A549 (cell line): ENCODE results near the gene KLHL29. TPM values are rescaled to one million over a fixed set of nuclear protein-coding genes. Genes with fewer than 3 reads are reported as not detected.
A peak's percentile ranks its signal among the peaks of the same experiment; 100 is the strongest.

Experiments
- ATAC-seq, 2 experiments: fragments of 200-7000 bp in 1 of 2; fragments of >200 bp in 1 of 2; cut with Nextera tagmentation in 1 of 2; cut with Tn5 transposase in 1 of 2; 3 replicates each; pipeline versions ENCODE4 v1.8.0 to v1.9.1; 2018 to 2020; ENCODE audit warnings: mild to moderate bottlenecking in 1 of 2, moderate library complexity in 1 of 2
- CTCF ChIA-PET: fragments of 300-600 bp; sonication (Branson Sonifier 250); formaldehyde crosslinking; extraction: SDS; loops from one replicate; lab custom pipeline; 2021; ENCODE audit warnings: antibody characterized with exemption, inconsistent platforms; lab: Yijun Ruan, JAX
- POLR2A ChIA-PET: fragments of 350-600 bp; formaldehyde crosslinking; extraction: SDS; loops from one replicate; lab custom pipeline; 2021; ENCODE audit warnings: antibody characterized with exemption, inconsistent platforms; lab: Yijun Ruan, JAX
- DNase-seq, 2 experiments: peaks; one replicate each; pipeline versions ENCODE4 v3.0.0 to v3.0.0-alpha.2; 2011 to 2016; ENCODE audit warnings: low read depth in 1 of 2, low spot score in 1 of 2
- FAIRE-seq: peaks from 2 replicates; lab custom pipeline; 2011; peaks lifted over from hg19 to GRCh38; lab: Jason Lieb, UNC
- H3K27ac ChIP-seq, 2 experiments: fragments of >200 bp; sonication (Bioruptor Twin); formaldehyde crosslinking; 3 replicates each; pipeline ENCODE4 v1.5.1; 2016 to 2017
- H3K4me1 ChIP-seq: fragments of >200 bp; sonication (Bioruptor Twin); formaldehyde crosslinking; 3 replicates; pipeline ENCODE4 v1.6.1; 2016
- H3K4me2 ChIP-seq: fragments of >200 bp; sonication (Bioruptor Twin); formaldehyde crosslinking; 3 replicates; pipeline ENCODE4 v1.6.1; 2016
- H3K4me3 ChIP-seq: fragments of >200 bp; sonication (Bioruptor Twin); formaldehyde crosslinking; 3 replicates; pipeline ENCODE4 v1.5.1; 2016
- H3K9me3 ChIP-seq: fragments of >200 bp; sonication (Bioruptor Twin); formaldehyde crosslinking; 3 replicates; pipeline ENCODE4 v1.6.1; 2016
- CEBPB ChIP-seq, 2 experiments: fragments of >200 bp in 1 of 2; sonication (Bioruptor Twin) in 1 of 2; formaldehyde crosslinking in 1 of 2; IDR thresholded peaks; 2 replicates each; pipeline ENCODE4 v1.6.1; 2012 to 2016
- E2F6 ChIP-seq: IDR thresholded peaks from 2 replicates; pipeline ENCODE4 v1.6.1; 2012; ENCODE audit warnings: low read depth, borderline replicate concordance
- HDAC2 ChIP-seq: fragments of 200-600 bp; sonication (generic); IDR thresholded peaks from 2 replicates; pipeline ENCODE4 v1.6.1; 2016
- HOXB13 ChIP-seq: fragments of 250-450 bp; sonication (Bioruptor Pico); IDR thresholded peaks from 2 replicates; pipeline ENCODE4 v1.5.0; 2020; ENCODE audit warnings: low read depth, mild to moderate bottlenecking, moderate library complexity
- NPAS2 ChIP-seq: fragments of 250-450 bp; sonication (Bioruptor Pico); IDR thresholded peaks from 2 replicates; pipeline ENCODE4 v1.8.0; 2022; ENCODE audit warnings: mild to moderate bottlenecking, moderate library complexity, borderline replicate concordance
- PBX3 ChIP-seq: IDR thresholded peaks from 2 replicates; pipeline ENCODE4 v1.6.1; 2012
- REST ChIP-seq: fragments of 200-600 bp; sonication (generic); IDR thresholded peaks from 2 replicates; pipeline ENCODE4 v1.6.1; 2016; ENCODE audit warnings: antibody characterized with exemption, mild to moderate bottlenecking, moderate library complexity
- RFX5 ChIP-seq: fragments of 450-650 bp; IDR thresholded peaks from 2 replicates; pipeline ENCODE4 v1.7.1; 2014; ENCODE audit warnings: antibody characterized with exemption, mild to moderate bottlenecking, moderate library complexity
- RNF2 ChIP-seq: fragments of 200-600 bp; sonication (generic); IDR thresholded peaks from 2 replicates; pipeline ENCODE4 v1.6.1; 2016; ENCODE audit warnings: low read depth, mild to moderate bottlenecking, antibody characterized with exemption, moderate library complexity, borderline replicate concordance
- USF2 ChIP-seq: fragments of 450-650 bp; IDR thresholded peaks from 2 replicates; pipeline ENCODE4 v1.6.1; 2014; ENCODE audit warnings: antibody characterized with exemption
- ZC3H11A ChIP-seq: fragments of 450-650 bp; IDR thresholded peaks from 2 replicates; pipeline ENCODE4 v1.6.1; 2014; ENCODE audit warnings: antibody characterized with exemption, mild to moderate bottlenecking
- ZSCAN20 ChIP-seq: fragments of 250-450 bp; sonication (Bioruptor Pico); IDR thresholded peaks from 2 replicates; pipeline ENCODE4 v1.8.0; 2022; ENCODE audit warnings: mild to moderate bottlenecking, moderate library complexity
- WGBS: methylation state at CpG from one replicate; pipeline ENCODE4 v1.1.6; 2017; ENCODE audit errors: missing lambda C conversion rate; 5-methylcytosine and 5-hydroxymethylcytosine counted together
- polyA plus RNA-seq, 4 experiments: library from polyadenylated mRNA; depleted of rRNA in 3 of 4; stranded (reverse); fragments of >200 nt; fragmentation: RNase III in 1 of 4; extraction: RNeasy Plus Mini Kit Qiagen cat#74134 plus additional on column Dnase treatment in 1 of 4; gene quantifications; 2 replicates in 3 of 4; 3 replicates in 1 of 4; pipeline ENCODE4 v1.2.3, GENCODE V29; 2011 to 2017
- TF ChIP-seq, protein P1 (sequence below): IDR thresholded peaks from 2 replicates; pipeline ENCODE4 v1.6.1; 2012

The KLHL29 gene
- polyA plus RNA-seq, 2 of the 4 experiments (the other 2 are of a cell fraction): 1.3 to 2.5 TPM

- ATAC-seq: peak in 1 of 2 experiments; percentile 52; a peak in 3 of 6 replicates
Observed at GRCh38 chr2:23359631-23360567, 25.1 kb upstream of the KLHL29 start.

DNA sequence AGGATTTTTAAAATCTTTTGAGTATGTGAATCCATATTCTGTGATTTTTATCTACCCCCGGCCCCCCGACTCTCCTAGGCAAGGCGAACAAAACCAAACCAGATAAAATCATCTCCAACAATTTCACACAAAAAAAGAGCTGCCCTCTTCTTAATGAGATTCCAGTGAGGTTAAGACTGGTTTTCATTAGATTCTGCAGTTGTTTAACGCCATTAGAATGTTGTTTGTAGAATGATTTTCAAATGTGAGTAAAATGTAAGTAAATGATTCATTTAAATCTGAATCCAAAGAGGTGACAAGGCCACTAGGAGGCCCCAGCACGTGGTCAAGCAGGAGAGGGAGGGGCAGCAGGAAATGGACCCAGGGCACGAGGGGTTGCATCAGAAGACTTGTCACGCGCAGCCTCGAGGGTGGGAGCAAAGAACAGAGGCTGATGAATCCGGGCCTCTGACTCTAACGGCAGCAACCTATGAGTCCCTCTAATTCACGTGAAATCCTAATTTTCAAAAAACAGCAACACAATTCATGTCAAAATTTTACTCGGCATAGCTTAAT is 24.3 kb upstream of the KLHL29 start:
- Histone ChIP-seq H3K27ac (no peak overlapping the region), H3K4me3 (no peak overlapping the region), H3K9me3 (no peaks in the 10 kb centered on the region), H3K4me2 (no peak overlapping the region), H3K4me1 (peaks cover 6% of the 10 kb centered on the region; the same call in 2 of the 3 replicates)
- 0 out of 6 replicates have a peak, but pooled peaks of 1 of the 2 experiments have one; percentile 22 for ATAC-seq
- WGBS: 68% methylated on average over 13 of the region's 13 CpGs
- ChIA-PET CTCF (interaction anchor here (1.0 kb wide), 1 partner anchor 10 kb away, joined by 3 read pairs; no protein-coding TSS in a partner anchor), POLR2A (no interaction called here)
- no peak for FAIRE-seq
- TF ChIP-seq E2F6 (peak; percentile 41; the same call in 1 of the 2 replicates), REST (no peak), USF2 (0 out of 2 replicates have a peak, but pooled peaks have one; percentile 11)
- TF ChIP-seq, protein P1, sequence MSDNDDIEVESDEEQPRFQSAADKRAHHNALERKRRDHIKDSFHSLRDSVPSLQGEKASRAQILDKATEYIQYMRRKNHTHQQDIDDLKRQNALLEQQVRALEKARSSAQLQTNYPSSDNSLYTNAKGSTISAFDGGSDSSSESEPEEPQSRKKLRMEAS: peak; percentile 43; the same call in 1 of the 2 replicates
- DNase-seq: peak in 1 of 2 experiments; percentile 36

More at GRCh38 chr2:23359631-23360567, 25.1 kb upstream of the KLHL29 start:
- POLR2A ChIA-PET: no interaction called here
- Histone ChIP-seq H3K4me3 (no peak overlapping the region), H3K4me1 (peaks cover 6% of the 10 kb centered on the region; the same call in 2 of the 3 replicates), H3K9me3 (no peaks in the 10 kb centered on the region)
- TF ChIP-seq NPAS2 (CRISPR knock-in tag) (no peak), CEBPB (IDR thresholded peaks at IDR 0.05) (no peak), HOXB13 (CRISPR knock-in tag) (no peak), PBX3 (no peak), RNF2 (no peak), ZC3H11A (no peak), RFX5 (no peak), ZSCAN20 (CRISPR knock-in tag) (no peak), HDAC2 (no peak)
- TF ChIP-seq, all 56 proteins: peak for 0
- Histone ChIP-seq H3K27ac (no peak overlapping the region), H3K4me2 (no peak overlapping the region)
- CTCF ChIA-PET: no interaction called here
- DNase-seq (peak in 1 of 2 experiments; percentile 13), FAIRE-seq (no peak)
- WGBS: 76% methylated on average over 19 of the region's 19 CpGs
